Stimulated activated CD4-positive, alpha-beta T cell treated with anti-CD3 and anti-CD28 coated beads, Interleukin-15, amount 100 ng/mL, for 48 hours (primary cell): ENCODE data around the gene ARHGAP6.
"Not testable (repeated sequence)": the region's sequence is repeated elsewhere in the genome, so short reads cannot be mapped to it uniquely, and the experiment has no call there.

Experiments
- DNase-seq, 2 donors: peaks; one replicate each; pipeline ENCODE4 v3.0.0-alpha.2; 2020; ENCODE audit warnings: low read depth in 2 of 2

Gene ARHGAP6

GRCh38 chrX:11532291-11533078 is 133.2 kb downstream of the ARHGAP6 start:
- DNase-seq, result no peak

- no peak for DNase-seq
Measured at GRCh38 chrX:11531226-11531625, 134.5 kb downstream of the ARHGAP6 start.

- DNase-seq, result no peak
Measured at GRCh38 chrX:11530621-11531020, 135.1 kb downstream of the ARHGAP6 start.

- no peak for DNase-seq
Measured at GRCh38 chrX:11528623-11529022, 137.1 kb downstream of the ARHGAP6 start.

GRCh38 chrX:11525685-11526084 is 140.0 kb downstream of the ARHGAP6 start:
- DNase-seq, result no peak

GRCh38 chrX:11519234-11519633 is 146.5 kb downstream of the ARHGAP6 start:
- DNase-seq, result not testable (repeated sequence)

GRCh38 chrX:11509786-11510185 is 155.9 kb downstream of the ARHGAP6 start:
- no peak for DNase-seq

GRCh38 chrX:11504234-11504633 is 161.5 kb downstream of the ARHGAP6 start:
- no peak for DNase-seq

GRCh38 chrX:11499076-11500044 is 166.4 kb downstream of the ARHGAP6 start:
- no peak for DNase-seq

GRCh38 chrX:11491375-11491774 is 174.3 kb downstream of the ARHGAP6 start:
- not testable (repeated sequence) for DNase-seq

- no peak for DNase-seq
Measured at GRCh38 chrX:11484290-11484689, 181.4 kb downstream of the ARHGAP6 start.

GRCh38 chrX:11481035-11481434 is 184.7 kb downstream of the ARHGAP6 start:
- DNase-seq, result no peak

- no peak for DNase-seq
Measured at GRCh38 chrX:11480626-11481025, 185.1 kb downstream of the ARHGAP6 start.

- DNase-seq, result no peak
Measured at GRCh38 chrX:11478911-11479310, 186.8 kb downstream of the ARHGAP6 start.

- no peak for DNase-seq
Measured at GRCh38 chrX:11478026-11478425, 187.7 kb downstream of the ARHGAP6 start.

GRCh38 chrX:11474576-11474975 is 191.1 kb downstream of the ARHGAP6 start:
- no peak for DNase-seq

GRCh38 chrX:11474021-11474420 is 191.7 kb downstream of the ARHGAP6 start:
- no peak for DNase-seq

GRCh38 chrX:11472879-11473278 is 192.8 kb downstream of the ARHGAP6 start:
- DNase-seq, result no peak

GRCh38 chrX:11472381-11472780 is 193.3 kb downstream of the ARHGAP6 start:
- DNase-seq, result no peak

GRCh38 chrX:11470250-11470974 is 195.3 kb downstream of the ARHGAP6 start:
- no peak for DNase-seq

GRCh38 chrX:11465648-11466411 is 199.9 kb downstream of the ARHGAP6 start:
- DNase-seq, result no peak
